HepG2 (cell line): Measurements from ENCODE around the gene GSTM4. TPM values are rescaled to one million over a fixed set of nuclear protein-coding genes. Genes with fewer than 3 reads are reported as not detected.
A peak's percentile ranks its signal among the peaks of the same experiment; 100 is the strongest.

Experiments
- ERF ChIP-seq: IDR thresholded peaks from 2 replicates; pipeline ENCODE4 v1.6.1; 2018; ENCODE audit warnings: missing biosample characterization, missing genetic modification reagents
- FOXA3 ChIP-seq: IDR thresholded peaks from 2 replicates; pipeline ENCODE4 v1.6.1; 2016; ENCODE audit warnings: missing genetic modification reagents, missing compliant biosample characterization
- FOXC1 ChIP-seq: sonication (generic); formaldehyde crosslinking; IDR thresholded peaks from 2 replicates; pipeline ENCODE4 v1.8.0; 2022; ENCODE audit warnings: mild to moderate bottlenecking, missing genetic modification reagents, borderline replicate concordance
- MBD4 ChIP-seq: IDR thresholded peaks from 2 replicates; pipeline ENCODE4 v1.6.1; 2012; ENCODE audit warnings: low read length, inconsistent platforms, borderline replicate concordance
- NRL ChIP-seq: sonication (generic); formaldehyde crosslinking; IDR thresholded peaks from 2 replicates; pipeline ENCODE4 v1.5.0; 2020; ENCODE audit warnings: missing genetic modification reagents, mild to moderate bottlenecking, moderate library complexity, borderline replicate concordance
- SIN3A ChIP-seq: IDR thresholded peaks from 2 replicates; pipeline ENCODE4 v1.6.1; 2011; ENCODE audit warnings: low read depth, mild to moderate bottlenecking, control low read depth, low read length, borderline replicate concordance
- TOPORS ChIP-seq: sonication (generic); formaldehyde crosslinking; IDR thresholded peaks from 2 replicates; pipeline ENCODE4 v1.8.0; 2023; ENCODE audit warnings: mild to moderate bottlenecking, missing genetic modification reagents
- ZNF431 ChIP-seq: sonication (generic); formaldehyde crosslinking; IDR thresholded peaks from 2 replicates; pipeline ENCODE4 v1.9.0; 2022; ENCODE audit warnings: missing genetic modification reagents, low read depth, mild to moderate bottlenecking, borderline replicate concordance
- ZNF446 ChIP-seq: sonication (generic); formaldehyde crosslinking; IDR thresholded peaks from 2 replicates; pipeline ENCODE4 v1.5.0; 2020; ENCODE audit warnings: mild to moderate bottlenecking, missing genetic modification reagents
- ZNF567 ChIP-seq: sonication (generic); formaldehyde crosslinking; IDR thresholded peaks from 2 replicates; pipeline ENCODE4 v1.8.1; 2023; ENCODE audit warnings: mild to moderate bottlenecking, missing genetic modification reagents, borderline replicate concordance
- ZNF7 ChIP-seq: IDR thresholded peaks from 2 replicates; pipeline ENCODE4 v1.6.1; 2016; ENCODE audit warnings: missing biosample characterization, missing genetic modification reagents
- ZNF746 ChIP-seq: sonication (generic); formaldehyde crosslinking; IDR thresholded peaks from 2 replicates; pipeline ENCODE4 v1.8.0; 2022; ENCODE audit warnings: mild to moderate bottlenecking, missing genetic modification reagents
- polyA plus RNA-seq, 8 experiments: library from polyadenylated mRNA; depleted of rRNA in 3 of 8; stranded (reverse) in 7 of 8; unstranded in 1 of 8; fragments of >200 nt; fragmentation: Illumina TruSeq in 4 of 8; extraction: Trizol in 4 of 8; gene quantifications; 2 replicates each; pipeline versions ENCODE4 v1.2.1 to v1.2.3, GENCODE V29; 2011 to 2016; ENCODE audit warnings: low read depth in 4 of 8, missing spikeins in 1 of 8, mixed read lengths in 1 of 8; ENCODE audit not compliant: insufficient read depth in 1 of 8
- total RNA-seq, 5 experiments: library from RNA; depleted of rRNA; stranded (reverse); fragments of >200 nt; fragmentation: Illumina TruSeq; extraction: Trizol; gene quantifications; 2 replicates each; pipeline ENCODE4 v1.2.3, GENCODE V29; 2016; ENCODE audit warnings: low read depth in 1 of 5
- TF ChIP-seq, protein P1 (sequence below): sonication (generic); formaldehyde crosslinking; IDR thresholded peaks from 2 replicates; pipeline ENCODE4 v1.8.1; 2022; ENCODE audit warnings: mild to moderate bottlenecking, missing genetic modification reagents
- TF ChIP-seq, protein P2 (sequence below), 2 experiments: IDR thresholded peaks; 2 replicates each; pipeline ENCODE4 v1.6.1; 2011 to 2012; ENCODE audit warnings: low read length in 2 of 2, borderline replicate concordance in 1 of 2, low read depth in 1 of 2, mild to moderate bottlenecking in 1 of 2, moderate library complexity in 1 of 2
- TF ChIP-seq, protein P3 (sequence below): sonication (generic); formaldehyde crosslinking; conservative IDR thresholded peaks from 2 replicates; pipeline ENCODE4 v1.8.0; 2022; ENCODE audit warnings: mild to moderate bottlenecking, moderate library complexity, missing genetic modification reagents
- TF ChIP-seq, protein P4 (sequence below): sonication (generic); formaldehyde crosslinking; IDR thresholded peaks from 2 replicates; pipeline ENCODE4 v1.5.0; 2020; ENCODE audit warnings: missing genetic modification reagents, mild to moderate bottlenecking, borderline replicate concordance
- TF ChIP-seq, protein P5 (sequence below): sonication (generic); formaldehyde crosslinking; IDR thresholded peaks from 2 replicates; pipeline ENCODE4 v1.4.0; 2020; ENCODE audit warnings: mild to moderate bottlenecking, missing genetic modification reagents
- TF ChIP-seq, protein P6 (sequence below): sonication (generic); formaldehyde crosslinking; IDR thresholded peaks from 2 replicates; pipeline ENCODE4 v1.8.1; 2023; ENCODE audit warnings: mild to moderate bottlenecking, missing genetic modification reagents

Gene GSTM4
- total and polyA plus RNA-seq, 2 of the 13 experiments (the other 11 are each of a cell fraction or from before 2014, with no cell fraction given): 25.3 to 40.8 TPM

DNA sequence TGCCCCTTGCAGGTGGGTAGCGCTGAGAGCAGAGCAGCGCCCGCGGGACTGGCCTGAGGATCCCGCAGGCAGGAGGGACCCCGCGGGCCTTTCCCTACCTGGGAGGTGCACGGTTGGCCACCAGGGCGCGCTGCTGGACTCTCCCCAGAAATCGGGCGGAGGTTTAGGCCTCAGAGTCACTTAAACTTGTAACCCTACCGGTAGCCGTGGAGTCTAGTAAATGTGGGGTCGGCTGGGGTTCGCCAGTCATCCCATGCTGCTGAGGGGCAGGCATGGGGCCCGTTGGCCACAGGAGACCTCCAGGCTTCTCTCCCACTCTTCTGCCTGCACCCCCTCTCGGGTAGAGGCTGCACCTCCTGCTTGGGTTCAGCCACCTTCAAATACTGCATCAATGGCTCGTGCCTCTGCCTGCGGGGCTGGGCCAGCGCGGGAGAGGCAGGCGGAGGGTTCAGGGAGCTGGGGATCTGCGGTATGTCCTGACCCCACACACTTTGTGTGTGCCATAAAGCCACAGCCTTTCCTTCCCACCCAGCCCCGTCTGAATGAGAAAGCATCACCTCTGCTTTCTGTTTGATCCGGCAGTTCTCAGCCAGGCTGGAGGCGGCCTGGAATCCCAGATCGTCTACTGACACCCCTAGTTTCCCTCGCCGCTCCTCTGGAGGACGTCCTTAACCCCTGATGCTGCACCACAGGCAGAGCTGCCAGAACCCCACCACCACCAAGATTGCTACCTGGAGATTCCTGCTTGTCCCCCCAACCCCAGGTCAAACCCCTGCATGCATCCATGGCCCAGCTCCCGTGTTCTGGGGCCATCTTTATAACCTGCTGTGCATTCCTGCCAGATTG is 12.3 kb upstream of the GSTM4 start (continued):
- TF ChIP-seq, protein P1, sequence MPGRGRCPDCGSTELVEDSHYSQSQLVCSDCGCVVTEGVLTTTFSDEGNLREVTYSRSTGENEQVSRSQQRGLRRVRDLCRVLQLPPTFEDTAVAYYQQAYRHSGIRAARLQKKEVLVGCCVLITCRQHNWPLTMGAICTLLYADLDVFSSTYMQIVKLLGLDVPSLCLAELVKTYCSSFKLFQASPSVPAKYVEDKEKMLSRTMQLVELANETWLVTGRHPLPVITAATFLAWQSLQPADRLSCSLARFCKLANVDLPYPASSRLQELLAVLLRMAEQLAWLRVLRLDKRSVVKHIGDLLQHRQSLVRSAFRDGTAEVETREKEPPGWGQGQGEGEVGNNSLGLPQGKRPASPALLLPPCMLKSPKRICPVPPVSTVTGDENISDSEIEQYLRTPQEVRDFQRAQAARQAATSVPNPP (CRISPR knock-in tag): no peak
- TF ChIP-seq ZNF567 (CRISPR knock-in tag) (no peak), ZNF746 (no peak), ERF (0 out of 2 replicates have a peak, but pooled peaks have one; percentile 28), ZNF446 (CRISPR knock-in tag) (no peak), FOXC1 (peak; percentile 59; the same call in 1 of the 2 replicates), MBD4 (no peak), SIN3A (no peak), FOXA3 (CRISPR knock-in tag) (no peak), ZNF431 (CRISPR knock-in tag) (no peak), TOPORS (CRISPR knock-in tag) (no peak), NRL (CRISPR knock-in tag) (peak; percentile 31; the same call in 1 of the 2 replicates), ZNF7 (CRISPR knock-in tag) (no peak)
- TF ChIP-seq, protein P2, sequence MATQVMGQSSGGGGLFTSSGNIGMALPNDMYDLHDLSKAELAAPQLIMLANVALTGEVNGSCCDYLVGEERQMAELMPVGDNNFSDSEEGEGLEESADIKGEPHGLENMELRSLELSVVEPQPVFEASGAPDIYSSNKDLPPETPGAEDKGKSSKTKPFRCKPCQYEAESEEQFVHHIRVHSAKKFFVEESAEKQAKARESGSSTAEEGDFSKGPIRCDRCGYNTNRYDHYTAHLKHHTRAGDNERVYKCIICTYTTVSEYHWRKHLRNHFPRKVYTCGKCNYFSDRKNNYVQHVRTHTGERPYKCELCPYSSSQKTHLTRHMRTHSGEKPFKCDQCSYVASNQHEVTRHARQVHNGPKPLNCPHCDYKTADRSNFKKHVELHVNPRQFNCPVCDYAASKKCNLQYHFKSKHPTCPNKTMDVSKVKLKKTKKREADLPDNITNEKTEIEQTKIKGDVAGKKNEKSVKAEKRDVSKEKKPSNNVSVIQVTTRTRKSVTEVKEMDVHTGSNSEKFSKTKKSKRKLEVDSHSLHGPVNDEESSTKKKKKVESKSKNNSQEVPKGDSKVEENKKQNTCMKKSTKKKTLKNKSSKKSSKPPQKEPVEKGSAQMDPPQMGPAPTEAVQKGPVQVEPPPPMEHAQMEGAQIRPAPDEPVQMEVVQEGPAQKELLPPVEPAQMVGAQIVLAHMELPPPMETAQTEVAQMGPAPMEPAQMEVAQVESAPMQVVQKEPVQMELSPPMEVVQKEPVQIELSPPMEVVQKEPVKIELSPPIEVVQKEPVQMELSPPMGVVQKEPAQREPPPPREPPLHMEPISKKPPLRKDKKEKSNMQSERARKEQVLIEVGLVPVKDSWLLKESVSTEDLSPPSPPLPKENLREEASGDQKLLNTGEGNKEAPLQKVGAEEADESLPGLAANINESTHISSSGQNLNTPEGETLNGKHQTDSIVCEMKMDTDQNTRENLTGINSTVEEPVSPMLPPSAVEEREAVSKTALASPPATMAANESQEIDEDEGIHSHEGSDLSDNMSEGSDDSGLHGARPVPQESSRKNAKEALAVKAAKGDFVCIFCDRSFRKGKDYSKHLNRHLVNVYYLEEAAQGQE (IDR thresholded peaks at IDR 0.05; ENCODE audit: borderline replicate concordance in 1 of 2, low read depth in 1 of 2, low read length in 2 of 2): no peak
- TF ChIP-seq, protein P3, sequence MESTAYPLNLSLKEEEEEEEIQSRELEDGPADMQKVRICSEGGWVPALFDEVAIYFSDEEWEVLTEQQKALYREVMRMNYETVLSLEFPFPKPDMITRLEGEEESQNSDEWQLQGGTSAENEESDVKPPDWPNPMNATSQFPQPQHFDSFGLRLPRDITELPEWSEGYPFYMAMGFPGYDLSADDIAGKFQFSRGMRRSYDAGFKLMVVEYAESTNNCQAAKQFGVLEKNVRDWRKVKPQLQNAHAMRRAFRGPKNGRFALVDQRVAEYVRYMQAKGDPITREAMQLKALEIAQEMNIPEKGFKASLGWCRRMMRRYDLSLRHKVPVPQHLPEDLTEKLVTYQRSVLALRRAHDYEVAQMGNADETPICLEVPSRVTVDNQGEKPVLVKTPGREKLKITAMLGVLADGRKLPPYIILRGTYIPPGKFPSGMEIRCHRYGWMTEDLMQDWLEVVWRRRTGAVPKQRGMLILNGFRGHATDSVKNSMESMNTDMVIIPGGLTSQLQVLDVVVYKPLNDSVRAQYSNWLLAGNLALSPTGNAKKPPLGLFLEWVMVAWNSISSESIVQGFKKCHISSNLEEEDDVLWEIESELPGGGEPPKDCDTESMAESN (CRISPR knock-in tag): 0 out of 2 replicates have a peak, but pooled peaks have one; percentile 38
- TF ChIP-seq, protein P4, sequence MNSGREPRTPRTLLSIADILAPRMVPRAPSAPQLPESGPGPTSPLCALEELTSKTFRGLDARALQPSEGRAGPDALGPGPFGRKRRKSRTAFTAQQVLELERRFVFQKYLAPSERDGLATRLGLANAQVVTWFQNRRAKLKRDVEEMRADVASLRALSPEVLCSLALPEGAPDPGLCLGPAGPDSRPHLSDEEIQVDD (CRISPR knock-in tag): no peak
- TF ChIP-seq, protein P5, sequence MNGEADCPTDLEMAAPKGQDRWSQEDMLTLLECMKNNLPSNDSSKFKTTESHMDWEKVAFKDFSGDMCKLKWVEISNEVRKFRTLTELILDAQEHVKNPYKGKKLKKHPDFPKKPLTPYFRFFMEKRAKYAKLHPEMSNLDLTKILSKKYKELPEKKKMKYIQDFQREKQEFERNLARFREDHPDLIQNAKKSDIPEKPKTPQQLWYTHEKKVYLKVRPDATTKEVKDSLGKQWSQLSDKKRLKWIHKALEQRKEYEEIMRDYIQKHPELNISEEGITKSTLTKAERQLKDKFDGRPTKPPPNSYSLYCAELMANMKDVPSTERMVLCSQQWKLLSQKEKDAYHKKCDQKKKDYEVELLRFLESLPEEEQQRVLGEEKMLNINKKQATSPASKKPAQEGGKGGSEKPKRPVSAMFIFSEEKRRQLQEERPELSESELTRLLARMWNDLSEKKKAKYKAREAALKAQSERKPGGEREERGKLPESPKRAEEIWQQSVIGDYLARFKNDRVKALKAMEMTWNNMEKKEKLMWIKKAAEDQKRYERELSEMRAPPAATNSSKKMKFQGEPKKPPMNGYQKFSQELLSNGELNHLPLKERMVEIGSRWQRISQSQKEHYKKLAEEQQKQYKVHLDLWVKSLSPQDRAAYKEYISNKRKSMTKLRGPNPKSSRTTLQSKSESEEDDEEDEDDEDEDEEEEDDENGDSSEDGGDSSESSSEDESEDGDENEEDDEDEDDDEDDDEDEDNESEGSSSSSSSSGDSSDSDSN: no peak; the same call in 1 of the 2 replicates
- TF ChIP-seq, protein P6, sequence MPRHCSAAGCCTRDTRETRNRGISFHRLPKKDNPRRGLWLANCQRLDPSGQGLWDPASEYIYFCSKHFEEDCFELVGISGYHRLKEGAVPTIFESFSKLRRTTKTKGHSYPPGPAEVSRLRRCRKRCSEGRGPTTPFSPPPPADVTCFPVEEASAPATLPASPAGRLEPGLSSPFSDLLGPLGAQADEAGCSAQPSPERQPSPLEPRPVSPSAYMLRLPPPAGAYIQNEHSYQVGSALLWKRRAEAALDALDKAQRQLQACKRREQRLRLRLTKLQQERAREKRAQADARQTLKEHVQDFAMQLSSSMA (CRISPR knock-in tag): no peak
